ENCODE measurements around the gene DNER.

DNA sequence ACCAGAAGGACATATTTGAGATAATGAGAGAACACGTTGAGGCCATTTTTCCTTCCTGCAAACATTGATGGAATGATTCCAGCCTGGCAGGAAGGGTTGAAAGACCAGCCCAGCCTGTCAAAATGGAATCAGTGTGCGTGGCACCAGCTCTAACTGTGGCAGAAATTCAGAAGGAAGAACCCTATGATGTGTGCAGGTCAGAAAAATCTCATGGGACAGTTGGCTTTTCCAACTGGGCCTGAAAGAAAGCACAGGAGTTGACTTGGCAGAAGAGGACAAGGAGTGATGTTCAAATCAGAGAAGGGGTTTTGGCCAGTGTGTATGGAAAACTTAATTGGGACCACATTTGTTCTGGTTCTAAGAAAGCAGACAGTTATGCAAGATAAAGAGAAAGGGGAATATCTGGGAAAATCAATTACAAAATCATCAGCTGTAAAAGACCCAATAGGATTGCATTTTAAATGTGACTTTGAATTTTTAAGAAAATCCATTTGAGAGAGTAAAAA, 250.5 kb downstream of the DNER start:
- TF ChIP-seq, protein P1, sequence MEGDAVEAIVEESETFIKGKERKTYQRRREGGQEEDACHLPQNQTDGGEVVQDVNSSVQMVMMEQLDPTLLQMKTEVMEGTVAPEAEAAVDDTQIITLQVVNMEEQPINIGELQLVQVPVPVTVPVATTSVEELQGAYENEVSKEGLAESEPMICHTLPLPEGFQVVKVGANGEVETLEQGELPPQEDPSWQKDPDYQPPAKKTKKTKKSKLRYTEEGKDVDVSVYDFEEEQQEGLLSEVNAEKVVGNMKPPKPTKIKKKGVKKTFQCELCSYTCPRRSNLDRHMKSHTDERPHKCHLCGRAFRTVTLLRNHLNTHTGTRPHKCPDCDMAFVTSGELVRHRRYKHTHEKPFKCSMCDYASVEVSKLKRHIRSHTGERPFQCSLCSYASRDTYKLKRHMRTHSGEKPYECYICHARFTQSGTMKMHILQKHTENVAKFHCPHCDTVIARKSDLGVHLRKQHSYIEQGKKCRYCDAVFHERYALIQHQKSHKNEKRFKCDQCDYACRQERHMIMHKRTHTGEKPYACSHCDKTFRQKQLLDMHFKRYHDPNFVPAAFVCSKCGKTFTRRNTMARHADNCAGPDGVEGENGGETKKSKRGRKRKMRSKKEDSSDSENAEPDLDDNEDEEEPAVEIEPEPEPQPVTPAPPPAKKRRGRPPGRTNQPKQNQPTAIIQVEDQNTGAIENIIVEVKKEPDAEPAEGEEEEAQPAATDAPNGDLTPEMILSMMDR (conservative IDR thresholded peaks at IDR 0.05; ENCODE audit: low read depth, low read length), result no peak
- no peak for TF ChIP-seq EZH2 (IDR thresholded peaks at IDR 0.05; ENCODE audit: borderline replicate concordance, low read depth, low read length, poor library complexity, severe bottlenecking)
